ENCODE results near the gene FAM171A1. TPM values are rescaled to one million over a fixed set of nuclear protein-coding genes. Genes with fewer than 3 reads are reported as not detected.
"Not testable (repeated sequence)": the region's sequence is repeated elsewhere in the genome, so short reads cannot be mapped to it uniquely, and the experiment has no call there.

FAM171A1 gene
- total RNA-seq, 8 experiments from 2014 or later = 16.4 to 44.7 (median 30.9) TPM

- peak in 5 of 8 experiments; percentile 52 to 93 (median 88) for ATAC-seq (replicated peaks in 6 of 8)
- WGBS, 10 experiments = 75 to 100% (median 96%) methylated on average over 2 to 8 of the region's 18 CpGs; no CpG with 5 or more reads in 4 of the 10 experiments
- in situ Hi-C loops (cut with MboI; ENCODE audit: low pct_unique_long_range_greater_than_20kb in 2 of 9, low sequenced_read_pairs in 9 of 9, unreplicated experiment in 9 of 9) = loop anchor here in 1 of 9 experiments (10.0 kb wide), 1 partner anchor 151 kb away; no protein-coding TSS in a partner anchor
Measured at GRCh38 chr10:15213461-15213861, 157.6 kb downstream of the FAM171A1 start.

DNA sequence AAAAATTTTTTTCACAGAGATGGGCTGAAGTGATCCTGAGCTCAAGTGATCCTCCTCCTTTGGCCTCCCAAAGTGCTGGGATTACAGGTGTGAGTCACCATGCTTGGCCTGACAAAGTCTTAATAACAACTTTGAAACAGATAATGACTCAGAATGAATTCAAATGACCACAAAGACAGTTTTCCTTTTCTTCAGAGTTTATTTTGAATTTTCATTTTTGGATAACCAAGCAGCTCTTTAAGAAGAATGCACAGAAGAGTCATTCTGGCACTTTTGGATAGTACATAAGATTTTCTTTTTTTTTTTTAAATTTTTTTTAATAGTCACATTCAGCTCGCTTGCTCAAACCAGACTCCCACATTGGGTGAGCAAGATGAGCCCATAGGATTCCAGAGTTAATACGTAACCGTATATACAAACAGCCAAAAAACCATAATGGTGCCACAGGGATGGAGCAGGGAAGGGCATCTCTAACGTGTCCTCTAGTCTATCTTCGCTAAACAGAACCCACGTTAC is 159.6 kb downstream of the FAM171A1 start:
- Histone ChIP-seq H3K27ac (no peak overlapping the region), H3K4me1 (replicated peaks in 1 of 2) (peaks cover 7 to 11% of the 10 kb centered on the region in 2 donors), H3K4me3 (no peak overlapping the region)
- no peak for ATAC-seq (replicated peaks in 6 of 8)
- WGBS, 10 experiments = 63 to 100% (median 94%) methylated on average over 3 to 6 of the region's 6 CpGs; no CpG with 5 or more reads in 1 of the 10 experiments
- in situ Hi-C loops (cut with MboI; ENCODE audit: low pct_unique_long_range_greater_than_20kb in 2 of 9, low sequenced_read_pairs in 9 of 9, unreplicated experiment in 9 of 9) = loop anchor here in 1 of 9 experiments (10.0 kb wide), 1 partner anchor 153 kb away; no protein-coding TSS in a partner anchor

More at GRCh38 chr10:15213461-15213861, 157.6 kb downstream of the FAM171A1 start:
- H3K4me3 ChIP-seq = no peak overlapping the region
- peak overlapping the region in 1 of 2 donors; percentile 57 for H3K27ac ChIP-seq
- peaks cover 7 to 11% of the 10 kb centered on the region in 2 donors for H3K4me1 ChIP-seq (replicated peaks in 1 of 2)

- in situ Hi-C loops (cut with MboI; ENCODE audit: low pct_unique_long_range_greater_than_20kb in 2 of 9, low sequenced_read_pairs in 9 of 9, unreplicated experiment in 9 of 9) = loop anchor here in 1 of 9 experiments (10.0 kb wide), 1 partner anchor 154 kb away; no protein-coding TSS in a partner anchor
- no peak for ATAC-seq (replicated peaks in 6 of 8)
- no peak overlapping the region for H3K27ac ChIP-seq
- H3K4me1 ChIP-seq (replicated peaks in 1 of 2) = peaks cover 7 to 11% of the 10 kb centered on the region in 2 donors
- WGBS, 10 experiments = 100% methylated on average over 1 to 5 of the region's 8 CpGs; no CpG with 5 or more reads in 6 of the 10 experiments
- no peak overlapping the region for H3K4me3 ChIP-seq
Measured at GRCh38 chr10:15210521-15210920, 160.6 kb downstream of the FAM171A1 start.

- ATAC-seq (replicated peaks in 6 of 8) = peak; percentile 75 to 99 (median 94)
- H3K27ac ChIP-seq = no peak overlapping the region
- H3K4me3 ChIP-seq = no peak overlapping the region
- in situ Hi-C loops (cut with MboI; ENCODE audit: low pct_unique_long_range_greater_than_20kb in 2 of 9, low sequenced_read_pairs in 9 of 9, unreplicated experiment in 9 of 9) = loop anchor here in 1 of 9 experiments (10.0 kb wide), 1 partner anchor 155 kb away; no protein-coding TSS in a partner anchor
- 3 to 100% (median 30%) methylated on average over 2 to 9 of the region's 14 CpGs; no CpG with 5 or more reads in 5 of the 10 experiments for WGBS, 10 experiments
- peaks cover 7 to 11% of the 10 kb centered on the region in 2 donors for H3K4me1 ChIP-seq (replicated peaks in 1 of 2)
Measured at GRCh38 chr10:15209827-15210509, 161.1 kb downstream of the FAM171A1 start.

DNA sequence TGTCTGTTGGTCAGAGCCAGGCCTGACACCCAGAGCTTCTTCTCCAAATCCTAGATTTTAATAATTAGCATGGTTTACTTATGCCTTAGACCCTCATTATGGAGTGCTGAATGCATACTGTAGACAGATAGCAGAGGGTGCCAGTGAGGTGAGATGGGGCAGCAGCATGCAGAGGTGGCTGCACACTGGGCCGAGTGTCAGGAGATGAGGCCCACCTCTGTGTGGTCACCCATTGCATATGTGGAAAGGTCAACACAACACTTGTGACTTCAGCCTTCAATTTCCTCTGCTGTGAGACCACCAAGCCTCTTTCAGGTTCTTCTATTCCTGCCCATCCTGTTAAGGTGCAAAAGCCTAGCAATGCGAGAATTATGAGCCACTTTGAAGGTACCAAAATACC is 162.9 kb downstream of the FAM171A1 start:
- ATAC-seq (replicated peaks in 6 of 8) = no peak
- Histone ChIP-seq H3K27ac (no peak overlapping the region), H3K4me3 (no peak overlapping the region), H3K4me1 (replicated peaks in 1 of 2) (peaks cover 7% of the 10 kb centered on the region in 2 donors)
- in situ Hi-C loops (cut with MboI; ENCODE audit: low pct_unique_long_range_greater_than_20kb in 2 of 9, low sequenced_read_pairs in 9 of 9, unreplicated experiment in 9 of 9) = no loop called here
- 67 to 100% (median 100%) methylated on average over 1 to 2 of the region's 2 CpGs; no CpG with 5 or more reads in 2 of the 10 experiments for WGBS, 10 experiments

GRCh38 chr10:15207410-15207809 is 163.7 kb downstream of the FAM171A1 start:
- ATAC-seq (replicated peaks in 6 of 8); H3K4me3 ChIP-seq; in situ Hi-C loops (cut with MboI; ENCODE audit: low pct_unique_long_range_greater_than_20kb in 2 of 9, low sequenced_read_pairs in 9 of 9, unreplicated experiment in 9 of 9); H3K4me1 ChIP-seq (replicated peaks in 1 of 2); H3K27ac ChIP-seq: not testable (repeated sequence)
- WGBS, 10 experiments = 95 to 100% methylated on average over 1 to 4 of the region's 4 CpGs; no CpG with 5 or more reads in 8 of the 10 experiments

GRCh38 chr10:15202639-15203038 is 168.4 kb downstream of the FAM171A1 start:
- ATAC-seq (replicated peaks in 6 of 8) = no peak
- H3K27ac ChIP-seq = no peak overlapping the region
- 100% methylated on average over 1 to 2 of the region's 2 CpGs; no CpG with 5 or more reads in 7 of the 10 experiments for WGBS, 10 experiments
- no peaks in the 10 kb centered on the region for H3K4me1 ChIP-seq (replicated peaks in 1 of 2)
- in situ Hi-C loops (cut with MboI; ENCODE audit: low pct_unique_long_range_greater_than_20kb in 2 of 9, low sequenced_read_pairs in 9 of 9, unreplicated experiment in 9 of 9) = no loop called here
- H3K4me3 ChIP-seq = no peak overlapping the region

DNA sequence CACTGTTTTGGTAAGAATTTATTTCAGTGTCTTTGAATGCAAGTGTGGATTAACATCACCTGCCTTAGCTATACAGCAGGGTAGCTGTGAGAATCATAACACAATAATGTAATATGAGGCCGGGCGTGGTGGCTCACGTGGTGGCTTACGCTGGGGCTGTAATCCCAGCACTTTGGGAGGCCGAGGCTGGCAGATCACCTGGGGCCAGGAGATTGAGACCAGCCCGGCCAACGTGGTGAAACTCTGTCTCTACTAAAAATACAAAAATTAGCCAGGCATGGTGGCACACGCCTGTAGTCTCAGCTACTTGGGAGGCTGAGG is 168.8 kb downstream of the FAM171A1 start:
- H3K27ac ChIP-seq; in situ Hi-C loops (cut with MboI; ENCODE audit: low pct_unique_long_range_greater_than_20kb in 2 of 9, low sequenced_read_pairs in 9 of 9, unreplicated experiment in 9 of 9); H3K4me3 ChIP-seq; H3K4me1 ChIP-seq (replicated peaks in 1 of 2): not testable (repeated sequence)
- peak in 1 of 8 experiments; percentile 7 for ATAC-seq (replicated peaks in 6 of 8)
- WGBS, 10 experiments = 79 to 98% (median 89%) methylated on average over 2 to 8 of the region's 8 CpGs; no CpG with 5 or more reads in 6 of the 10 experiments

GRCh38 chr10:15201589-15202300 is 169.3 kb downstream of the FAM171A1 start:
- 8 to 83% (median 42%) methylated on average over 2 to 5 of the region's 6 CpGs; no CpG with 5 or more reads in 3 of the 10 experiments for WGBS, 10 experiments
- no peak overlapping the region for H3K27ac ChIP-seq
- no peaks in the 10 kb centered on the region for H3K4me1 ChIP-seq (replicated peaks in 1 of 2)
- peak in 4 of 8 experiments; percentile 25 to 53 (median 46) for ATAC-seq (replicated peaks in 6 of 8)
- H3K4me3 ChIP-seq = no peak overlapping the region
- in situ Hi-C loops (cut with MboI; ENCODE audit: low pct_unique_long_range_greater_than_20kb in 2 of 9, low sequenced_read_pairs in 9 of 9, unreplicated experiment in 9 of 9) = no loop called here

- H3K27ac ChIP-seq = no peak overlapping the region
- WGBS, 10 experiments = 0 to 100% (median 35%) methylated on average over 1 to 2 of the region's 2 CpGs; no CpG with 5 or more reads in 3 of the 10 experiments
- in situ Hi-C loops (cut with MboI; ENCODE audit: low pct_unique_long_range_greater_than_20kb in 2 of 9, low sequenced_read_pairs in 9 of 9, unreplicated experiment in 9 of 9) = no loop called here
Measured at GRCh38 chr10:15200626-15201025, 170.5 kb downstream of the FAM171A1 start.

DNA sequence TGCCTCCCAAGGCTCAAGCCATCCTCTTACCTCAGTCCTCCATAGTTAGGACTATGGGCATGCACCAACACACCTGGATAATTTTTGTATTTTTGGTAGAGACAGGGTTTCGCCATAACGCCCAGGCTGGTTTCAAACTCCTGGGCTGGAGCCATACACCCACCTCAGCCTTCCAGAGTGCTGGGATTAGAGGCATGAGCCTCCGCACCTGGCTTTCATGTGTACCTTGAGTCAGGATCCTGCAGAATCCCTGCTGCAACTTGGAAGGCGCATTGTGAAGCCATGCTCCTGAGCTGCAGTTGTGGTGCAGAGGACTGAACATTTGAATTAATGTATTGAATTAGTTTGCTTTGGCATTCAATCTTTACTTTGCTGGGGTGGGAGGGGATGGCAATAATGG is 173.2 kb downstream of the FAM171A1 start:
- in situ Hi-C loops (cut with MboI; ENCODE audit: low pct_unique_long_range_greater_than_20kb in 2 of 9, low sequenced_read_pairs in 9 of 9, unreplicated experiment in 9 of 9) = no loop called here
- WGBS, 10 experiments = 93 to 100% (median 98%) methylated on average over 1 to 4 of the region's 4 CpGs; no CpG with 5 or more reads in 6 of the 10 experiments
- Histone ChIP-seq H3K27ac (no peak overlapping the region), H3K4me1 (replicated peaks in 1 of 2) (no peaks in the 10 kb centered on the region), H3K4me3 (no peak overlapping the region)
- ATAC-seq (replicated peaks in 6 of 8) = no peak

More at GRCh38 chr10:15200626-15201025, 170.5 kb downstream of the FAM171A1 start:
- no peaks in the 10 kb centered on the region for H3K4me1 ChIP-seq (replicated peaks in 1 of 2)
- ATAC-seq (replicated peaks in 6 of 8) = peak in 4 of 8 experiments; percentile 45 to 88 (median 72)
- no peak overlapping the region for H3K4me3 ChIP-seq

GRCh38 chr10:15197276-15197675 is 173.8 kb downstream of the FAM171A1 start:
- ATAC-seq (replicated peaks in 6 of 8) = no peak
- 58 to 100% (median 83%) methylated on average over 1 to 2 of the region's 2 CpGs; no CpG with 5 or more reads in 1 of the 10 experiments for WGBS, 10 experiments
- Histone ChIP-seq H3K27ac (no peak overlapping the region), H3K4me3 (no peak overlapping the region), H3K4me1 (replicated peaks in 1 of 2) (no peaks in the 10 kb centered on the region)
- in situ Hi-C loops (cut with MboI; ENCODE audit: low pct_unique_long_range_greater_than_20kb in 2 of 9, low sequenced_read_pairs in 9 of 9, unreplicated experiment in 9 of 9) = no loop called here
